ENCODE measurements around the gene USP31. TPM values are rescaled to one million over a fixed set of nuclear protein-coding genes. Genes with fewer than 3 reads are reported as not detected.
"Not testable (repeated sequence)": the region's sequence is repeated elsewhere in the genome, so short reads cannot be mapped to it uniquely, and the experiment has no call there.

Gene USP31
- total RNA-seq, 1 experiment from 2014 or later = 6.5 TPM

DNA sequence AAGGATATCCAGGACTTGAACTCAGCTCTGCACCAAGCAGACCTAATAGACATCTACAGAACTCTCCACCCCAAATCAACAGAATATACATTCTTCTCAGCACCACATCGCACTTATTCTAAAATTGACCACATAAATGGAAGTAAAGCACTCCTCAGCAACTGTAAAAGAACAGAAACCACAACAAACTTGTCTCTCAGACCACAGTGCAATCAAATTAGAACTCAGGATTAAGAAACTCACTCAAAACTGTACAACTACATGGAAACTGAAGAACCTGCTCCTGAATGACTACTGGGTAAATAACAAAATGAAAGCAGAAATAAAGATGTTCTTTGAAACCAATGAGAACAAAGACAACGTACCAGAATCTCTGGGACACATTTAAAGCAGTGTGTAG is 52.8 kb downstream of the USP31 start:
- DNase-seq (ENCODE audit: low read depth) = not testable (repeated sequence)

DNA sequence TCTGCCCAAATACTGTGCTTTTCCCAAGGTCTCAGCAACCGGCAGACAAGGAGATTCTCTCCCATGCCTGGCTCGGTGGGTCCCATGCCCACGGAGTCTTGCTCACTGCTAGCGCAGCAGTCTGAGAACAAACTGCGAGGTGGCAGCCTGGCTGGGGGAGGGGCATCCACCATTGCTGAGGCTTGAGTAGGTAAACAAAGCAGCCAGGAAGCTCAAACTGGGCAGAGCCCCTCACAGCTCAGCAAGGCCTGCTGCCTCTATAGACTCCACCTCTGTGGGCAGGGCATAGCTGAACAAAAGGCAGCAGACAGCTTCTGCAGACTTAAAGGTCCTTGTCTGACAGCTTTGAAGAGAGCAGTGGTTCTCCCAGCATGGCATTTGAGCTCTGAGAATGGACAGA is 55.1 kb downstream of the USP31 start:
- not testable (repeated sequence) for DNase-seq (ENCODE audit: low read depth)

DNA sequence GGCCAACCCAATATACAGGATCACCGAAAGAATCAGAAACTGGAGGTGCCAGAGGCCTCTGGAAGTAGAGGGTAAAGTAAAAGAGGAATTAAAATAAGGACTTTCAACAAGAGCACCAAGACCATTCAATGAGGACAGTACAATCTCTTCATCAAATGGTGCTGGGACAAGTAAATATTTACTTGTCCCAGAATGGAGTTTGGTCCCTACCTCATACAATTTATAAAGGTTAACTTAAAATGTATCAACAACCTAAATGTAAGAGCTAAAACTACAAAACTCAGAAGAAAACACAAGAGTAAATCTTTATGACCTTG is 56.5 kb downstream of the USP31 start:
- DNase-seq (ENCODE audit: low read depth) = no peak

DNA sequence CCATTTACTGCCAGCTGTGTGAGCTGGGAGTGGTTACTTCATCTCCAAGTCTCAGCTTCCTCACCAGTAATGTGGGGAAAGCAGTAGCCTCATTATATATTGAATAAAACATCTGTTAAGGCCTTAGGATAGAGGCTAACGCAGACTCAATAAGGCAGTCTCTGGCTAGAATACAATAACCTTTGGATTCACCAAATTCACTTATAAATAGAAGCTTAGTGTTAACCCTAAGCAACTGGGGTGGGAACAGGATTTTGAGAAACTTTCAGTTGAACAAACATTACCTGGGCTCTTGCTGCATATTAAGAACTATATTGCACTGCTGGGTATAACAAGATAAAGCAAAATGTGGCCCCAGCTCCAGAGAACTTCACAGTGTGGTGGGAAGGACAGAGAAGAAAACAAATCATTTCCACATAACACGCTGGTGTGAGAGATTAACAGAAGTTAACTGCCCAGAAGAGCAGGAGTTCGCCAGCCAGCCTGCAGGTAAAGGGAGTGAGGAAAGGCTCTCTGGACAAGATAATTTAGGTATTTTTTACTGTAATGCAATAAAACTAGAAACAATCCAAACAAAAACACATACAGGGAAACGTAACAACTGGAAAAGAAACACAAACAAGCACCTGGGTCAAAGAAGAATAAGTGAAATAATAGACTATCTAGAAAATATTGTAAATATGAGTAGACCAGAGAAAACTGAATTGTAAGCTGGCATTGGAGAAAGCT is 57.0 kb downstream of the USP31 start:
- DNase-seq (ENCODE audit: low read depth) = no peak

DNA sequence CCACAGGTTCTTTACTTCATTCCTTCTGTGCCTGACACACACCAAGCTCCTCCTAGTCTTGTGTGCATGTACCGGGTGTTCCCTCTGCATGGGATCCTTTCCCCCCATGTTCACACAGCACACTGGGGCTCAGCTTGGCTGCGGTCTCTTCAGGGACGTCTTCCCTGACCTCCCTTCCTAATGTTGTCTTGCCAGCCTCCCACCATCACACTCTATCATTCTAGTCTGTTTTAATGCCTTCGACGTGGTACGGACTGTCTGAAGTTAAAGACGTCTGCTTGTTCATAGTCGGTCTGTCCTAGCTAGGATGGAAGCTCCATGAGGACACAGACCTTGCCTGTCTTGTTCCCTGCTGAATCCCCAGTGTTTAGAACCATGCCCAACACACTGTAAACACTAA is 60.1 kb downstream of the USP31 start:
- no peak for DNase-seq (ENCODE audit: low read depth)

DNA sequence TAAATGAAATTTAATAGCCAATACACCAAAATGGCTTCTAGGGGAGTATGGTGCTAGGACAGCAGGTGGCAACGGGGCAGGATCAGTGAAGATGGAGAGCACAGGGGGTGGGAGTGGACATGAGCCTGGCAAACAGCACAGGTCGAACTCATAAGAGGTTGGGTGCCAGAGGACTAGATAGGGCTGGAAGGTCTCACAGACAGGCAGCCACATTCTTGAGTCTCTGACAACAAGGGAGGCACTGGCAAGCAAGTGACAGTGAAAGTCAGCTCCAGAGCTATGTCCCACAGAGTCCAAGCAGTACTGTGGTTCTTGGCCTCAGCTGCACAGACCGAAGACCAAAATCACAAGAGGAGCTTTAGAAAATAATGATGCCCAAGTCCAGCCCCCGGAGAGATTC is 61.2 kb downstream of the USP31 start:
- DNase-seq (ENCODE audit: low read depth) = no peak

DNA sequence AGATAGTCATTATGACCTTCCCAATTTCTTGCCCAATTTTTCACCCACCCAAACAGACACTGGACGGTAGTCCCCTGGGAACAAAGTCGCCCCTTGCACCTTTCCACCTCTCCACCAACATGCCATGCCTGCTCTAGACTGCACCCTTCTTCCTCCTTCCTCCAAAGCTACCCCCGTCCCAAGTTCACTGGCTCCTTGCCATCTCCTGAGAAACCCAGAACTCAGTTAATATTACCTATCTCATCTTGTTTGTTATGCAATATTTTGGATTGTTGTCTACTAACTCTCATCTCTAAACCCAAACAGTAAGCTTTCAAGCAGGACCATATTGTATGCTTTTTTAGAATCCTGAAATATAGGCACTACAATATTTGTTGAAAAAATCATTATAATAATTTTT is 63.3 kb downstream of the USP31 start:
- DNase-seq (ENCODE audit: low read depth) = no peak

DNA sequence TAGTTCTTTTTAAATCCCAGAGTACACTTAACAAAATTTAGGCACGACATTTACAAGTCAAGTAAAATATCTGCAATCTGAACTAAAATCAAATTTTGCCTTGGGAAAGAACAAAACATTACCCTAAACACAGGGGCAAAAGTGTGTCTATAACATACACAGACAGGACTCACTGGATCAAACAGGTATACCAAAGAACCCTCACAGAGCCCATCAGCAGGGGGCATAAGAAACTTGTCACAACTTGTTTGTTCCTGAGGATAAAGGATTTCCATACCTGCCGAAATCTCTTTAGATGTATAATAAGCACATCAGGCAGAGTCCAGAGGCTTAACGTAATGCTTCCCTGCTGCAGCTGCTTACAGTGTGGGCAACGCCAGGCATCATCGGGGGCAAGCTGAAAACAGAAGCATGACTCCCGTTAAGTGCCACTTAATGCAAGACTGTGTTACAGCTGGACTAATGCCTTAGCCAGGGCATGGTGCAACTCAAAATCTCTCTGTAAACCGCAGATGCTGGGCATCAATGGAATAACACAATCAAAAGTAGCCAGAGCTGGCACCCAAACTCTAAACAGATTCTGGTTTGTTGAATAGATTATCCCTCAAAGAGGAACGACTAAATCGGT is 67.0 kb downstream of the USP31 start:
- peak; percentile 3 for DNase-seq (ENCODE audit: low read depth)

DNA sequence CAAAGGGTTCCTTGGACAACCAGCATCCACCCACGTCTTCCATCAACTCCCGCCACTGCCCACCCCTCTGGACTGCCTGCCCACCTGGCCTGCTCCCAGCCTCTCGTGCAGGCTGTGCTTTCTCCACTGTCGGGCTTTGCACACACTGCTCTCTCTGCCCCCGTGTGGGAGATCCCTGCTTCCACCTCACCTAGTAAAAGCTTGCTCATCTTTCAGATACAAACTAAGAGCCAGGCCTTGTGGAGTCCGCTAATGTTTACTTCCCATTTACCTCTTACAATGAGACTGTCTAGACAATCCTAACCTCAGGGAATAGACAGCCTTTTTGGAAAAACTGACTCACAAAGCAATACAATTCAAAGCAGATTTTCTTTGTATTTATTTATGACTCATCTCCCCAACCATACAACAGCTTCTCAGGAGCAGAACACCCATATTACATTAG is 67.6 kb downstream of the USP31 start:
- DNase-seq (ENCODE audit: low read depth) = peak; percentile 53

DNA sequence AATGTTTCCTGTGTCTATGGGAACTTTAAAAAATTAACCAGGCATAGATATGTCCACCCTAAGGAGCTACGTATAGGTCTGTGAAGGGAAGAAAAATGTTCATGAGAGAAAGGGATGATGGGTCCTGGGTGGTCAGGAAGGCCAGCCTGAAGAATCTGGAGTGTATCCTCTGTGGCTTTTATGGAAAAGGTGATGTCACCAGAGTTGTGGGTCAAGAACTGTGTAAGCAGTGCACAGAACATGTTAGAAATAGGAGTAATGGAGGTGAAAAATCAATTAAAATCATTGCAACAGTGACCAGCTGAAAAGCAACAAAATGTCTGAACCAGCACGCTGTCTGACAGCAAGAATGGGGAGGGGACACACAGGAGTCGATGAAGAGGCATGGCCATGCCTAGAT is 68.5 kb downstream of the USP31 start:
- DNase-seq (ENCODE audit: low read depth) = no peak

DNA sequence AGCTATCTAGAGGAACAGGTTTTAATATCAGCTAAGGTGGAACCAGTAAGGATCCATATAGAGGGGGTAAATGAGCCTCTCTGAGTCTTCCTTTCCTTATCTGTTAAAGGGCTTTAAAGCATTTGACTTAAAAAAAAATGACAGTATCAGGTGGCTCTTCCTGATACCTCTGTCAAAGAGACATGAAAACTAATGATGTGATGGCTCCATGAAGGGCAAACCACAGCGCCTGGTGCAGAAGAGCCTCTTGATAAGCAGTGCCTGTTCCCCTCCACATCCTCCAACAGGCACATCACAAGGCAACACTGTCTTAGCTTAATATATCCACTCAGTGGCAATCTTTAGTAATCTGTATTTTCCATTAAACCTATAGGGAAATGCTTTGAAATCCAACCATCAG is 68.9 kb downstream of the USP31 start:
- no peak for DNase-seq (ENCODE audit: low read depth)

DNA sequence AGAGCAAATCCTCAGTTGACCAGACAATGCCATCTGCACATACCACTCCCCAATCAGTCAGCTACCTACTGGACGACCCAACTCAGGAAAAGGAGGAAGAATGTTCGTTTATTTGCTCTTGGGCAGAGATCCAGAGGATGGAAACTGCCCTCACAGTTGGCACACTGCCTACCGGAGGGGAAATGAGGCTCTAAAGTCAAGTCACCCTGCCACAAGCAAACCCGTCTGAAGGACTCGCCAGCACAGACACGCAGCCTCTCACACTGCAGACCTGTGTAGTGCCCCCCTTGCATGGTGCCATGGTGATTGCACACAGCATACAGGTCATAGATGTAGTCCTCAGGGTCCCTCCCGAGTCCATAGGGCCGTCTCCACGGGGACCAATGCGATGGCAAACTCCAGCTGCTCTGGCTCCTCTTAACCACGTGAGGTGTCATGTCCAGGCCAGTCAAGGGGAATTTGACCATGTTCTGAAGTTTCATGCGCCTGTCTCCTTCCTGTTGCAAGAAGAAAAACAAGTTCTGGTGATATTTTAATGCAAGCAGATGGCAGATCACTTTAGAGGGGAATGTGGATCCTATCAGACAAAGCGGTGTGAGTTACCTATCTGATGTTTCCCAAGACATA is 69.5 kb downstream of the USP31 start:
- DNase-seq (ENCODE audit: low read depth) = no peak

DNA sequence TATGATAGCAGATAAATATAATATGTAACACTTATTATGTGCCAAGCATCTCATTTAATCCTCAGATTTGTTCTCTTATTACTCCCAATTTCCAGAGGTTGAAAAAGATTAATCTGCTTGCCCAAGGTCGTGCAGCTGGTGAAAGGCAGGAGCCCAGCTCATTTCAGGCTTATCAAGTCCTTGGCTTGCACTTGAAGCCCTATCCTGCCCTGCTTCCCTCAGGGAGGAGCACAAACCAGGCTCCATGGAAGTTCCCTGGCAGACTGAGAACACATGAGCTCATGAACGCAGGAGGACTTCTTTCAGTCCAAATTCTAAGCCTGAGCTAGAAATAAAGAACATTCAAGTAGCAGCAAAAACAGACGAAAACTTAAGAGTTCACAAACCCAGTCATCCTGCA is 74.8 kb downstream of the USP31 start:
- no peak for DNase-seq (ENCODE audit: low read depth)

DNA sequence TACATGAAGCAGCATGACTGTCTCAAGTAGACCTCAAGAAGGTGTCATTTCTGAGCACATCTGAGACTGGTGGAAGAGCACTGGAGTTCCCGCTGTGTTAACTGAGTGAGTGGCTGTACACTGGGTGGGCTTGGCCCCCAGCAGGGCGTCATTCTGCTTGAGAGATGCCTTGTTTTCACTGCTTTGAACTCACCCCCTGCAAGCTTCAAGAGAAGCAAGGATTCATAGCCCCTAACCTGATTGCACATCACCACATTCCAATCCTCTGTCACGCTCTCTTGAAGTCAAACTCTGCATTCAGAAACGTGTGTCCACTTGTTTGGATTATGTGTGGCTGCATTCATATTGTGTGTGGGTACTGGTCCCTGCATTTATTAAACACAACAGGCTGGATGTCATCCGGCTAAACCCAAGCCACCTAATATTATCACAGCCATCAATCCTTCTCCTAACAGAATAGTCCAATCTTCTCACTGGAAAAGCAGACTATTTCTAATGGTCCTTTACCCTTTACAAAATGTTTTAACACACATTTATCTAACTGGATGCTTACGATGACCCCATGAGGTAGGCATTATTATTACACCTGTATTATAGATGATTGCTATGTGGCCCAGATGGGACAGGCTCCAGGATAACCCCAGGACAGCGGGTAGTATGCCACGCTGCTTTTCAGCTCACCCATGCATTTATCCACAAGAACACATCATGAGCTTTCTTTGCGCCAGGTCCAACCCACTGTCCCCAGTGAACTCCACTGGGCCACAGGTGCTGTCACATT is 76.3 kb downstream of the USP31 start:
- no peak for DNase-seq (ENCODE audit: low read depth)

DNA sequence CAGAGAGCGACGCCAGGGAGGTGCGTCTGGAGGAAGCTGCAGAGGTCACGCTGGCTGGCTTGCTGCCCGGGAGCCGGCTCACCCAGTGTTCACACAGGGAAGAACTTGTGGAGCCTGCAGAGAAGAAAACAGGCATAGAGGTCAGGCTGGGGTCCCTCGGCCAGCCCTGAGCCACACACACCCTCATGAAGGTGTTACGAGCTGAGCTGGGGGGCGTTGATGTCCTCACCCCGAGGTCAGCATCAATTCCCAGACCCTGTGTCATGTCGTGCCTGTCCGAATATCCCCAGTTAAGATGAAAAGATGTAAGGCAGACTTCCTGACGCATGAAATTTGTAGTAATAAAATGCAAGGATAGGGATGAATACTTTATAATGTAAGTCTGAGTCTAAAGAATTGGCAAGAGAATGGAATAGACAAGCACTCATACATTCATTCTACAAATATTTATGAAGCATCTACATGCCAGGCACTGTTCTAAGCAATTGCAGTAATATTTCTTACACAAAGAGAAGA is 77.1 kb downstream of the USP31 start:
- DNase-seq (ENCODE audit: low read depth) = no peak

DNA sequence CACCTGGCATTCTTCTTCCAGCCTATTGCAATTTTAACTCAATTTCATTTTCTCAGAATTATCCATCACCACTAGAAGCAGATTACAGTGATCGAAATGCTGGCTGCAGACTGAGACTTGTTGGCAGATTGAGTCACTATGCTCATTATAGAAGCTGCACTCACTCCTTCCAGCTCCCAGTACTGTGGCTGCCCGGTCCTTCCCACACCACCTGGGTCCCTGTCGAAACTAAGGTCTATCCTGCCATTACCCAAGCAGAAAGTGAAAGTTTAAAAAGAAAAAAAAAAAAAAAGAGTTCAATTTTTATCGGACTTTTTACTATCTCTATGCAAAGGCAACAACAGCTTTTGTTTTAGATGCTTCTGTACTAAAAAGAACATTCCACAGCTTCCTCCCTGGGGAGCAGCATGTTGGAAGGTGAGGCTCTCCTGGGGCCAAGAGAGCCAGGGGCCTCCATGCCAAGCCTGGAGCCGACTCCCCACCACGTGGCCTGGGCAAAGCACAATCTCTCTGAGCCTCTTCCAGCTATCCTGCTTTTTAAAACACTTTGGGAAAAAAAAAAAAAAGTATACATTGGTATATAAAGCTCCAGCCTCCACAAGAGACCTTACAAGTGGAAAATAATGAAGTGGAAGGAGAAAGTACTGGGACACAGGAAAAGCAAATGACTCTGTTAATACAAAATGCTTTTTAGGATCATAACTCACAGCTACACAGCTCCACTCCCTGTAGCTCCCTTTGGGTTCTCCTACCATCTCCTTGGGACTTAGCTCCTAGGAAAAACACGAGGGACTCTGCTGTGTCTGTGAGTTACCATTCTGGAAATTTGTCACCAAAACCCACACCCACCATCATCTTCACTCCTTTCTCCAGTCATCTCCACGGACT is 77.8 kb downstream of the USP31 start:
- no peak for DNase-seq (ENCODE audit: low read depth)

DNA sequence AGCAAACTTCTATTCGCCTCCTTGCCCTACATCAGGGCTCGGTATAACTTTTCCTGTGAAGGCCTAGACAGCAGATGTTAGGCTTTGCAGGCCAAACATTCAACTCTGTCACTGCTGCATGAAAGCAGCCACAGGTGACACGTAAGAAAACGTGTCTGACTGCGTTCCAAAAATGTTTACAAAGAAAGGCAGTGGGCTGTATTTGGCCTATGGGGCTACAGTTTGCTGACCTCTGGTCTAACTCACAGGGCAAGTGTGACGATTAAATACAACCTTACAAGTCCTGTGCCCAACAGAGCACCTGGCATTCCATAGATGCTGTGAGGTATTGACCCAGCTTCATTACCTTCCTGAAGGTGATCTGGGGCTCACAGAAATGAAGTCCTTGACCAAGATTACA is 79.4 kb downstream of the USP31 start:
- DNase-seq (ENCODE audit: low read depth) = no peak

DNA sequence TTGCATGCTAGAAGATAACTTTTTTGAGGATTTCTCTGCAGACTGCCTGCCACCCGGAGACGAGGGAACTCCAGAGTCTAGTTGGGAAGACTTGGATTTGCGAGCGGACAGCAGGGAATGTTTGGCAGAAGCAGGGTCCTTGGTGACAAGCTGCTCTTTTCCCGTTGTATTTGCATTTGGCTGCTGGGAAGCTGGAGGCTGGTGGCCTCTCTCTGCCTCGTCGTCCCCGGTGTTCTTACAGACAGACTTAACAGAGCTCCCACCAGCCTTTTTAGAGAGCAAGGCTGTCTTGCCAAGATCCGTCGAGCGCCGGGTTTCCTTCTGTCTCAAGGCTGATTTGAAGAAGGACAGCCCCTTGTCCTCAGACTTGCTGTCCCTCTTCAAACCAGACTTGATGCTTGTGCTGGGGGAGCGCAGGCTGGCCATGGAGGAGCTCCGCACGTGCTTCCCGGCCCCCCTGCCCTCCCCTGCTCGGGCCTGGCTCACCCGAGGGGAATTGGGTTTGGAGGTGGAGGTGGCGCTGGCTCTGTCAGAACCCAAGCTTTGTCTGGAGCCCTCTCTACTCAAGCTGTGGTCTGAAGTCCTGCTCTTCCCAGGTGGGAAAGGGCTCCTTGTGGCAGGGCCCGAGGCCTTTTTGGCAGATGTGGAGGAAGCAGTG is 81.0 kb downstream of the USP31 start:
- DNase-seq (ENCODE audit: low read depth) = no peak

DNA sequence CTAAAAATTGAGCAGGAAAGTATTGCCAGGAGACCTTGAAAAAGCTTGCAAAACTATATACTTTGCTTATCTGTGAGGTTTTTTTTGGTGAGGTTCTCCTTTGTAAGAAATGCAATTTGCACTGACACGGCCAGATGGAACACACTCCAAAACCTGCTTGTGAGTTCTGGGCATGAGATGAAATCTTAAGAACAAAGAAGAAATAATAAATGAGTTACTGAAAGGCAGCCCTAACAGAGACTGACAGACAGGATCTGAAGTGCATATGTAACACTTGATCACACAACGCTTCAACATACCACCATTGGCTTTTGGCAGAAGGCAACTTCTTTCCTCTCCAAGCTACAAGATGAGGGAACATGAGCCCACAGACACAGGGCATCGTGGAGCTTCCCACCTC is 82.6 kb downstream of the USP31 start:
- DNase-seq (ENCODE audit: low read depth) = no peak

DNA sequence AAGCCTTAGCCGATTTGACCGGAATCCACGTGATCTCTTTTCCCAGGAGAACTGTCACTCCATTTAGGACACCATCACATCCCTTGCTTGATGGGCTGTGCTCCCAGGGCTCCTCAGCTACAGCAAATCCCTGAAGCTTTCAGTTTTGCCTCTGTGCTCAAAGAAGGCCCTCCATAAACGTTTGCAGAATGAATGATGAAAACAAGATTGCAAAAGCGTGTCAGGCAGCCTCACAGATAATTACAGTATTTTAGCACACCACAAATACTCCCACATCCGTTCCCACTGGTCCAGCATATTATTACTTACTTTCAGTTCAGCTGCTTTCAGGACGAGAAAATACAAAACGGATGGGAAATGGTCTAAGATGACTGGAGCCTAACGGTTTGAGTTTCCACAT is 84.6 kb downstream of the USP31 start:
- DNase-seq (ENCODE audit: low read depth) = peak; percentile 73

DNA sequence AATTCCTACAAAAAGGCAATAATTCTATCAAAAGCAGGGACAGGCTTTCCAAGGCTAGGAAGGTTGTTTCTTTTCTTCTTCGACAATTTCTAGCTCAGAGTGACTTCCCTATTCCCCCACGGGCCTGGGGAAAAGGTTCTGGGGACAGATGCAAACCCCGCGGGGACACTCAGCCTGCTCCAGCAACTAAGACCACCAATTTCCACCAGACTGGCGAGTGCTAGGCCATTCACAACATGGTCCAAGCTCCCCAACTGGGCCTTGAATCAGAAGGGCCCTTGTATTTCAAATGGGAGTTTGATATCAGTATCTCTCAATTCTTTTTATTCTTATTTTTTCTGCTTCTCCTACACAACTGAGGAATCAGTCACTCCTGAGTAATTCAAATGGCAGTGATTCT is 86.7 kb downstream of the USP31 start:
- no peak for DNase-seq (ENCODE audit: low read depth)
